Measurements from ENCODE around the gene MRPL51. TPM values are rescaled to one million over a fixed set of nuclear protein-coding genes. Genes with fewer than 3 reads are reported as not detected.

MRPL51 gene
- total RNA-seq, 1 donor from 2014 or later, result 250 TPM

DNA sequence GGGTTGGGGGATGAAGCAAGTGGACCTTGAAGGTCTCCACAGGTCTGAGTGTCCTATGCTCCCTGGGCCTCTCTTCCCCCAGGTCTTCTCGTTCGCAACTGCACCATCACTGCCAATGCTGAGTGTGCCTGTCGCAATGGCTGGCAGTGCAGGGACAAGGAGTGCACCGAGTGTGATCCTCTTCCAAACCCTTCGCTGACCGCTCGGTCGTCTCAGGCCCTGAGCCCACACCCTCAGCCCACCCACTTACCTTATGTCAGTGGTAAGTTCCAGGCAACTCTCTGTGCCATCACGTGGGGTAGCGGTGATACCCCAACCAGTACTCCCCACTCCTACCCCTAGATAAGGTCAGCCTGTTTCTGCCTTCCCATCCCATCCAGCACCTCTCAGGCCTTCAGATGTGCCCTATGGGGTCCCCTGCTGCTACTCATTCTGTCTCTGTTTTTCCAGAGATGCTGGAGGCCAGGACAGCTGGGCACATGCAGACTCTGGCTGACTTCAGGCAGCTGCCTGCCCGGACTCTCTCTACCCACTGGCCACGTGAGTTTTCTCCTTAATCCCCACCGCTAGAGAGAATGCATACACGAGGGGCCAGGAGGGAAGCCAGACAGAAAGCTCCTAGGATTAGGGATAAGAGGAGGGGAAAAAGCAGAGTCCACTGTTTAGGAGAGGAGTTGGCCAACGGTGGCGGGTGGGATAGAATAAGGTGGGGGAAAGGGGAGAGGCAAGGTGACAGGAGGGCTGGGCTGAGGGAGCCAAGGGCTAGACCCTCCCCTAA, 42.8 kb downstream of the MRPL51 start:
- Mint-ChIP-seq H3K36me3 (ENCODE audit: low read depth) (peaks cover 68% of the 10 kb centered on the region), H3K4me1 (ENCODE audit: low read depth) (peaks cover 82% of the 10 kb centered on the region), H3K27ac (peak overlapping the region; percentile 91), H3K9me3 (no peaks in the 10 kb centered on the region), H3K4me3 (peak overlapping the region; percentile 98), H3K27me3 (ENCODE audit: insufficient read depth) (no peaks in the 10 kb centered on the region)
- intact Hi-C loops (cut with micrococcal nuclease), result loop anchor here (5.0 kb wide), 1 partner anchor 42 kb away; the partner anchor contains the start of genes MRPL51 and NCAPD2
- DNase-seq (ENCODE audit: low spot score), result no peak

DNA sequence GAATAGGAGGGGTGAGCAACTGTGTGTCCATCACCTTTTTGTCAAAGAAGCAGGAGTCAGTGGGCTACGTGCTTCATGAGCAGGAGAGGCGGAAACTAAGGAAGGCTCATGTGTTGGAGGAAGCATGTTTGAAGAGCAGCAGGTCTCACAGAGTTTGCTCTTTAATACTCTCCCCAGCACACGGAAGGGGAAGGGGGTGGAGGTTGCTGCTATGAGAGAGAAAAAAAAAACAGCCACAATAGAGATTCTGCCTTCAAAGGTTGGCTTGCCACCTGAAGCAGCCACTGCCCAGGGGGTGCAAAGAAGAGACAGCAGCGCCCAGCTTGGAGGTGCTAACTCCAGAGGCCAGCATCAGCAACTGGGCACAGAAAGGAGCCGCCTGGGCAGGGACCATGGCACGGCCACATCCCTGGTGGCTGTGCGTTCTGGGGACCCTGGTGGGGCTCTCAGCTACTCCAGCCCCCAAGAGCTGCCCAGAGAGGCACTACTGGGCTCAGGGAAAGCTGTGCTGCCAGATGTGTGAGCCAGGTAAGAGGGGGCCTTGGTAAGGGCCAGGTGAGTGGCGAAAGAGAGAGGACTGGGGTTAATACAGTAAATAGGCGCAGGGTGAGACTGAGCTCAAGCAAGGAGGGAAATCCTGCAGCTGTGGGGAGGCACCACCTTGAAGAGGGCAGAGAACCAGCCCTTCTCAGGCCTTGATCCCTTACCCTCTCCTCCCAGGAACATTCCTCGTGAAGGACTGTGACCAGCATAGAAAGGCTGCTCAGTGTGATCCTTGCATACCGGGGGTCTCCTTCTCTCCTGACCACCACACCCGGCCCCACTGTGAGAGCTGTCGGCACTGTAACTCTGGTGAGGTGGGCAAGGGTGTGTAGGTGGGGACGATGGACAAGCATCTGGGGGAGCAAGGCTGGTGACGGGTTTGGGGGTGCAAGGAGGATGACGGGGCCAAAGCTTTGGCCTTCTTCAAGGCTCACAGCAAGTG, 48.1 kb downstream of the MRPL51 start, which contains the start of gene CD27:
Gene CD27 (plus strand): TSS at position 252 of the 985 bp plus-strand sequence. CDS start 141 bp downstream, at position 393.
- H3K4me3 Mint-ChIP-seq, result peak within 1 kb of the TSS; percentile 93
- peak within 1 kb of the TSS; percentile 97 for H3K27ac Mint-ChIP-seq
- H3K27me3 Mint-ChIP-seq (ENCODE audit: insufficient read depth), result no peaks in the 10 kb centered on the region
- peaks cover 73% of the 10 kb centered on the region for H3K4me1 Mint-ChIP-seq (ENCODE audit: low read depth)
- H3K36me3 Mint-ChIP-seq (ENCODE audit: low read depth), result peaks cover 26% of the 10 kb centered on the region
- intact Hi-C loops (cut with micrococcal nuclease), result loop anchor here (5.0 kb wide), 1 partner anchor 1637 kb away; the partner anchor contains the start of gene NECAP1
- H3K9me3 Mint-ChIP-seq, result no peaks in the 10 kb centered on the region
- DNase-seq (ENCODE audit: low spot score), result no peak

- intact Hi-C loops (cut with micrococcal nuclease), result no loop called here
- no peaks in the 10 kb centered on the region for H3K9me3 Mint-ChIP-seq
- H3K36me3 Mint-ChIP-seq (ENCODE audit: low read depth), result peaks cover 26% of the 10 kb centered on the region
- peak overlapping the region; percentile 97 for H3K27ac Mint-ChIP-seq
- no peaks in the 10 kb centered on the region for H3K27me3 Mint-ChIP-seq (ENCODE audit: insufficient read depth)
- peak overlapping the region; percentile 93 for H3K4me3 Mint-ChIP-seq
- peaks cover 76% of the 10 kb centered on the region for H3K4me1 Mint-ChIP-seq (ENCODE audit: low read depth)
- DNase-seq (ENCODE audit: low spot score), result no peak
These were observed 49.0 kb downstream of the MRPL51 start for GRCh38 chr12:6444031-6444430.

DNA sequence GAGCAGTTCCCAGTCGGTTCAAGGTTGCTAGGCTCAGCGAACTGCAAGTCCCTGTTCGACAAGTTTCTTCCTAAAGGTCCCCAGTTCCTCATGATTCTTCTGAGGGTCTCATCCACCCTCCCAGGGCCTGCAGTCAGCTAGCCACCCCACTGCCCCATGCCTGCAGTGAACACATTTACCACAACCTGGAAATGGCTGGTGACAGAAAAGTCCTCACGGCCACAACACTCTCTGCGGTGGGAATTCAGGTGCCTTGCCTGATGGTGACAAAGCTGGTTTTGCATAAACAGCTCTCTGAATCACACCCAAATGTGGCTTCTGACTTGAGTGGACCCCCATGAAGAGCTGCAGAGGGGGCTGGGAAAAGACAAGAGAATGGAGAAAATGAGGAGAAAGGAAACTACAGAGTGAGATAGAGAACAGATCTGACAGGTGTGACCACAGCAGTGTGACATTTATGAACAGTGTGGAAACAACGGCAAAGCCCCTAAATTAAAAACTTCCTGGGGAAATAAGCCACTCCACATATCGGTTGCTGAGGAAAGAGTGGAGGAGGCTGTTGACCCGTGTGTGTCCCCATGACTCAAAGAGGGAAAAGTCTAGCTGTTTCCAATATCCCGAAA, 49.6 kb downstream of the MRPL51 start:
- intact Hi-C loops (cut with micrococcal nuclease), result loop anchor here (1.0 kb wide), 4 partner anchors 9 to 19 kb away; partner anchors contain the start of gene TAPBPL
- H3K4me3 Mint-ChIP-seq, result peak overlapping the region; percentile 93
- H3K9me3 Mint-ChIP-seq, result no peaks in the 10 kb centered on the region
- peaks cover 26% of the 10 kb centered on the region for H3K36me3 Mint-ChIP-seq (ENCODE audit: low read depth)
- H3K4me1 Mint-ChIP-seq (ENCODE audit: low read depth), result peaks cover 82% of the 10 kb centered on the region
- no peak for DNase-seq (ENCODE audit: low spot score)
- peak overlapping the region; percentile 97 for H3K27ac Mint-ChIP-seq
- H3K27me3 Mint-ChIP-seq (ENCODE audit: insufficient read depth), result no peaks in the 10 kb centered on the region

DNA sequence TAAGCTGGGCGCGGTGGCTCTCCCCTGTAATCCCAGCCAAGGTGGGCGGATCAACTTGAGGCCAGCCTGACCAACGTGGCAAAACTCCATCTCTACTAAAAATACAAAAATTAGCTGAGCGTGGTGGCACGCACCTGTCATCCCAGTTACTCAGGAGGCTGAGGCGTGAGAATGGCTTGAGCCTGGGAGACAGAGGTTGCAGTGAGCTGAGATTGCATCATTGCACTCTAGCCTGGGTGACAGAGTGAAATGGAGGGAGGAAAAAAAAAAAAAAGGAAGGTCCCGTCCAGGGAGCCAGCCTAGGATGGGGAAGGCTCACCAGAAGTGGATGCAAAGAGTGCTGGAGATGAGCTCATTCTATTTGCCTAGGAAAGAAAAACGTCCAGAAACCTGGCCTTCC, 50.2 kb downstream of the MRPL51 start:
- Mint-ChIP-seq H3K27me3 (ENCODE audit: insufficient read depth) (no peaks in the 10 kb centered on the region), H3K4me1 (ENCODE audit: low read depth) (peaks cover 80% of the 10 kb centered on the region), H3K27ac (peak overlapping the region; percentile 97), H3K9me3 (no peaks in the 10 kb centered on the region), H3K4me3 (peak overlapping the region; percentile 51), H3K36me3 (ENCODE audit: low read depth) (peaks cover 22% of the 10 kb centered on the region)
- intact Hi-C loops (cut with micrococcal nuclease), result loop anchor here (1.0 kb wide), 4 partner anchors 9 to 19 kb away; partner anchors contain the start of gene TAPBPL
- no peak for DNase-seq (ENCODE audit: low spot score)

Other genes with a start within 250 kb of the MRPL51 start
- gene PLEKHG6, start 182.6 kb downstream of the MRPL51 start, total RNA-seq, result not detected in 2 replicates
- gene TNFRSF1A, start 151.2 kb downstream of the MRPL51 start, total RNA-seq, result 51.4 and 55.9 TPM in 2 replicates
- 0.05 and 0.32 TPM in 2 replicates for gene SCNN1A, start 117.7 kb downstream of the MRPL51 start, total RNA-seq
- gene LTBR, start 109.1 kb downstream of the MRPL51 start, total RNA-seq, result 0.64 and 1.3 TPM in 2 replicates
- 82.1 and 82.3 TPM in 2 replicates for gene CD27, start 48.3 kb downstream of the MRPL51 start, total RNA-seq
- 34.1 and 34.3 TPM in 2 replicates for gene TAPBPL, start 41.2 kb downstream of the MRPL51 start, total RNA-seq
- gene VAMP1, start 22.6 kb downstream of the MRPL51 start, total RNA-seq, result 49.7 and 52.8 TPM in 2 replicates
- gene NCAPD2, start 840 bp upstream of the MRPL51 start, total RNA-seq, result 91.6 and 93.4 TPM in 2 replicates
- gene GAPDH, start 41.3 kb upstream of the MRPL51 start, total RNA-seq, result 4,315 and 4,318 TPM in 2 replicates
- gene IFFO1, start 62.8 kb upstream of the MRPL51 start, total RNA-seq, result 19.5 and 19.9 TPM in 2 replicates
- gene NOP2, start 75.0 kb upstream of the MRPL51 start, total RNA-seq, result 194 and 196 TPM in 2 replicates
- 348 and 368 TPM in 2 replicates for gene CHD4, start 114.1 kb upstream of the MRPL51 start, total RNA-seq
- 2.8 and 3.1 TPM in 2 replicates for gene LPAR5, start 142.7 kb upstream of the MRPL51 start, total RNA-seq
- gene ACRBP, start 154.2 kb upstream of the MRPL51 start, total RNA-seq, result 0.83 and 1.0 TPM in 2 replicates
- 14.6 and 15.0 TPM in 2 replicates for gene ING4, start 169.9 kb upstream of the MRPL51 start, total RNA-seq
- gene ZNF384, start 196.1 kb upstream of the MRPL51 start, total RNA-seq, result 79.6 and 89.8 TPM in 2 replicates
- 0.07 and 0.08 TPM in 2 replicates for gene PIANP, start 207.6 kb upstream of the MRPL51 start, total RNA-seq
- 34.6 and 36.2 TPM in 2 replicates for gene COPS7A, start 230.8 kb upstream of the MRPL51 start, total RNA-seq

Data from activated T-helper 1 cell treated with anti-CD3 and anti-CD28 coated beads, Interleukin-12 subunit alpha, Interleukin-12 subunit beta, Interleukin-2, Interleukin-4 antibody, amounts not matched to agents 30 ng/mL and 10 ng/mL and 1 ng/mL, durations not matched to agents 14 hours and 24 hours and 36 hours (primary cell).